CD4-positive, alpha-beta T cell treated with Interleukin-10 for 1 hour (primary cell): ENCODE measurements around the gene SCGN.
A peak's percentile ranks its signal among the peaks of the same experiment; 100 is the strongest.

Experiments used
- DNase-seq: peaks from one replicate; pipeline ENCODE4 v3.0.0-alpha.2; 2020

SCGN gene

DNA sequence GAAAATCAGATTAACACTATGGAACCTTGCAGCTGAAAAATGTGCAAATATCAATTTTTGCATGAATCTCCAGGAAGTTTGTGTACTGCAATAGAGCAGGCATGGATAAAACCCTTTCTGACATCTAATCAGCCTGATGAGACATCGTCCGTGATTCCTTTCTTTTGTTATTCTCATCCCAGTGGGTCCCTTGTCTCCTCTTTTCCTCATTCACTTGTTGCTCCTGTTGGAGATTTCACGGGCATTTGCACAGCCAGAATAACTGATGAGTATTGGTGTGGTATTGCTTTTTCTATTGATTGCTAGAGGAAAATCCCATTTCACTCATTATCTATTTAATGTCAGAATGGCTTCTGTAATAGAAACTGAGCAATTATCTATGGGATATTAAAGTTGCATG is 39.9 kb downstream of the SCGN start:
- no peak for DNase-seq

- no peak for DNase-seq
These were observed 40.5 kb downstream of the SCGN start for GRCh38 chr6:25692472-25692871.

- DNase-seq, result no peak
These were observed 42.4 kb downstream of the SCGN start for GRCh38 chr6:25694366-25694765.

GRCh38 chr6:25695671-25696070 is 43.7 kb downstream of the SCGN start:
- DNase-seq, result no peak

DNA sequence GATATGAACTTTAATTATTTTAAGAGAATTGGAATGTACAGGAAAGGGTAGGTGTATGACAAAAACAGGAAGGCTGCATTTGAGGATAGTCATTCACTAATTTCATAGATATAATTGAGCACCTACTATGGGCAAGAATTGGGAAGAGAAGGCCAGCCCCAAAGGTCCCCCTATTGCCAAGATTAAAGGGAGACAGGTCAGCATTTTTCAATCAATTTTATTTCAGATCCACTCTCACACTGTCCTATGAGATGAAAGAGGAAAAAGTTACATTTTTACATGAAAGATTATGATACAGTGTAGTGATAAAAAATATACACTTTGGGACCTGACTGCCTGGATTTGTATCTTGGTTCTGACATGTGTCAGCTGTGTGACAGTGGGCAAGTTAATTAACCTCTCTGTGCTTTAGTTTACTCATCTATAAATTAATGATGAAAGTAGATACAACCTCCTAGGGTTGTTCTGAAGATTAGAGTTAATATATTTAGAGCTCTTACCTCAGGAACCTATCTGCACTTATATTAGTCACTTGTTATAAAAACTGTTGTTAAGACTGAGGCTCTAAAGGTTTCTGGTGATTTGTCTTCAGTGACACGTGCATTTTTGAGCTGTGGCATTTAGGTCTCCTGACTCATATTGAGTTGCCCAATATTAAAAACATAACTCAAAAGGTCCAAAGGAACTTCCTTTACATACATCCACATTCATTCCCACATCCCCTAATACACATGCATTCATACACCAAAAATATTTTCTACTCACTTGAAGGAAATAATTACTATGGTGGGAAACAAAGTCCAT is 45.7 kb downstream of the SCGN start:
- DNase-seq, result no peak

DNA sequence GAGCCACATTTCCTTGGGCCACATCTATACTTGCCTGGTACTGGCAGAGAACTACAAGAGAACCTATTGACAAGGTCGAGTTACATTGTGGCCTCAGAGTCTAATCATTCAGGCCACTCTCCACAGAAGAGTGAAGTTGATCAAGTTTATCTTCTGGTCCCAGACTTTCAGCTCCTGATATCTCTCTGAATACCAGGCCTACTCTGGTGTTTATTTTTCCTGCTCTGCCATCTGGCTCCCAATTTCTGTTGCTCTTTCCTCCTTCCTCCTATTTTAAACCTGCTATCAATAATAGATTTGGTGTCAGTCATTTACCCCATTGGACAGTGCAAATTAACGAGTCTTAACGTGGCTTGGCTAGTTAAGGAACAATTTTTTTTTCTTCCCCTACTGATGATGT is 46.6 kb downstream of the SCGN start:
- DNase-seq, result no peak

- DNase-seq, result no peak
These were observed 47.6 kb downstream of the SCGN start for GRCh38 chr6:25699649-25700048.

- no peak for DNase-seq
These were observed 48.7 kb downstream of the SCGN start for GRCh38 chr6:25700761-25701160.

GRCh38 chr6:25701807-25702206 is 49.8 kb downstream of the SCGN start:
- DNase-seq, result no peak

GRCh38 chr6:25703005-25703404 is 51.0 kb downstream of the SCGN start:
- no peak for DNase-seq

GRCh38 chr6:25704001-25704400 is 52.0 kb downstream of the SCGN start:
- no peak for DNase-seq

DNA sequence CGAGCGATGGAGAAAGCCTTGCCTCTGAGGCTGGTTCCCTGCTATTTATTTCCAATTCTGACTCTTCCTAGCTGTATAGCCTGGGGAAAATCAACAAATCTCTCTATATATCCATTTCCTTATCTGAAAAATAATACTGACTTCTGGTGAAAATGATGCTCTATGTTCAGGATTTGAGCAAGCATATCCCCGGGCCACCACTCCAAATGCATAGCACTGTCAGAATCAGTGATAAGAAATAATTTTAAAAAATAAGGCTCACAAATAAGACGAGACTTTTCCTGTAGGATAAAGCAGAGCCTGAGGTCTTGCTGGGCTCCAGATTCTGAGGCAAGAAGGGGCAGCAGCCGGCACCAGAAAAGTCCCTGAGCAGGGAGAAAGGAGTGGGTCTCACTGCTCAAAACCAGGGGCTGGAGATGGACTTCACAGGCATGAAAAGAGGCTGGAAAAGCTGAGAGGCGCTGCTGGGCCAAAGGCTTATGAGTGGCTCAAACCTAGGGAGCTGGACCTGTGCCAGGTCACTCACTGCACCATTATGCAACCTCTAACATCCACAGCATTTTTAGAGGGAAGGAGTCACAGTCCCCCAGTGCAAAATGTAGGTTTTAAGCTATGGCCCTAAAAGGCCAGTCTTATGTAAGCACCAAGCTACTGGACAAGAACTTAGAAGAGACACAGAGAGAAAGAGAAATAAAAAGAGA is 54.4 kb downstream of the SCGN start:
- no peak for DNase-seq

DNA sequence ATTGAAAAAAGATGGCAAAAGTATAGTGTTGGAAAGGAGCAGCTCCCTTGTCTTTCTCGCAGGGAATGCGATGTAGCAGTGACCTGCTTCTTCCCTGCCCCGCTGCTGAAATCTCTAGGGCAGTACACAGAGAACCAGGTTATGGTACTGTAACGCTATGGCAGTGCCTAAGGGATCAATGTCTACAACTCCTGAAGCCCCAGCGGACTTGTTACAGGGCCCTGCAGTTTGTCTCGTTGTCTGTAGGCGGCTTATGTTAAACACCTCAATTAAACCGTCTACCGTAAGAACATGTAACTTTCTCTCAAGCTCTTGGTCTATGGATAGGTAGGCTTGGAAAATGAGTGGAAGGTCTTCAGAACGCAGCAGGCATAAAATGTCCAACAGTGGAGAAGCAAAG is 57.7 kb downstream of the SCGN start:
- DNase-seq, result no peak

DNA sequence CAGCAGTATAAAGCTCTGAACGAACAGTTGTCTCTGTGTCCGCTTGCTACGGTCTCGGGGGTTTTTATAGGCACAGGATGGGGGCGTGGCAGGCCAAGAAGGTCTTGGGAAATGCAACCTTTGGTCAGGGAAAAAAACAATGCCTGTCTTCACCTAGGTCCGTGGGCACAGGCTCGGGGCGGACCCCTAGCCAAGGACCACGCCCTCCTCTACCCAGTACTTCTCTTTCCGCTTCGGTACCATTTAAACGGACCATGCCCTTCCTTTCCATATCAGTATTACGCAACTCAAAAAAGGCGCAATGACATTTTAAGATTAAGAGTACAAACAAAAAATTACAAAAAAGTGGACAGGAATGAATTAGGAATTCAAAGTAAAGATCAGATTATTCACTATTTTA is 58.3 kb downstream of the SCGN start:
- DNase-seq, result no peak

GRCh38 chr6:25713824-25714223 is 61.8 kb downstream of the SCGN start:
- no peak for DNase-seq

DNA sequence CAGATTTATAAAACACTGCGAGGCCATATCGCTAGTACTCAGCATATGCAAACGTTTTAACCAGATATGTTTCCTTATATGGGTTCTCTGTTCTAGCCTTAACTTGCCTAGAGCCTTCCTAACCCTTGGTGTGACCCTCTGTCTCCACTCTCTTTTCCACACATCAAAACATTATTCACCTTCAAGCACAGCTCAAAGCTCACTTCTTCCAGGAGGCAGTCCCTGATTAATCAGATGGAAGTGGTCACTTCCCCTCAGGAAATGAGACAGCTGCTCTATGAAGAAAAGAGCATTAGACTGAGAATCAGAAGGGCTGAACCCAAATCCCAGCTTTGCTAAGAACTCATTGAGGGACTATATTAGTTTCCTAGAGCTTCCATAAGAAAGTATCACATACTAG is 62.8 kb downstream of the SCGN start:
- DNase-seq, result no peak

- DNase-seq, result no peak
These were observed 63.8 kb downstream of the SCGN start for GRCh38 chr6:25715794-25716193.

GRCh38 chr6:25717866-25718740 is 66.1 kb downstream of the SCGN start:
- DNase-seq, result peak; percentile 22

- no peak for DNase-seq
These were observed 74.3 kb downstream of the SCGN start for GRCh38 chr6:25726122-25726911.

GRCh38 chr6:25727028-25727427 is 75.0 kb downstream of the SCGN start:
- no peak for DNase-seq

- no peak for DNase-seq
These were observed 78.9 kb downstream of the SCGN start for GRCh38 chr6:25730907-25731306.

GRCh38 chr6:25731721-25732120 is 79.7 kb downstream of the SCGN start:
- DNase-seq, result no peak
